Activated CD4-positive, alpha-beta T cell treated with anti-CD3 and anti-CD28 coated beads for 36 hours (primary cell): ENCODE measurements around the gene HAT1. TPM values are rescaled to one million over a fixed set of nuclear protein-coding genes. Genes with fewer than 3 reads are reported as not detected.

Source experiments
- ATAC-seq: fragments of 200-7000 bp; cut with Tn5 transposase; one replicate; pipeline ENCODE4 v1.10.0; 2021; ENCODE audit warnings: mild to moderate bottlenecking, moderate library complexity
- CTCF ChIA-PET: fragments of 350-600 bp; sonication (Branson Sonifier 250); formaldehyde crosslinking; loops from one replicate; lab custom pipeline; 2021; ENCODE audit warnings: antibody characterized with exemption; lab: Charles Lee
- POLR2A ChIA-PET: fragments of 350-600 bp; sonication (Branson Sonifier 250); formaldehyde crosslinking; loops from one replicate; lab custom pipeline; 2021; ENCODE audit warnings: antibody characterized with exemption, inconsistent platforms; lab: Charles Lee
- DNase-seq: peaks from one replicate; pipeline ENCODE4 v3.0.0-alpha.2; 2020
- H3K27ac Mint-ChIP-seq: one replicate; pipeline ENCODE4 v1.8.0; 2021; ENCODE audit warnings: mixed read lengths
- H3K27me3 Mint-ChIP-seq: one replicate; pipeline ENCODE4 v1.8.0; 2021; ENCODE audit warnings: mixed read lengths
- H3K36me3 Mint-ChIP-seq: one replicate; pipeline ENCODE4 v1.8.0; 2021; ENCODE audit warnings: low read depth, mixed read lengths
- H3K4me1 Mint-ChIP-seq: one replicate; pipeline ENCODE4 v1.8.0; 2021; ENCODE audit warnings: mixed read lengths
- H3K4me3 Mint-ChIP-seq: one replicate; pipeline ENCODE4 v1.8.0; 2021; ENCODE audit warnings: mild to moderate bottlenecking, moderate library complexity, mixed read lengths
- H3K9me3 Mint-ChIP-seq: one replicate; pipeline ENCODE4 v1.8.0; 2021; ENCODE audit warnings: low read depth, mixed read lengths
- intact Hi-C, 2 experiments: fragments of 100-400 bp; cut with DNase I in 1 of 2; cut with micrococcal nuclease in 1 of 2; formaldehyde crosslinking; loops; one replicate each; pipeline versions ENCODE4 v1.14.2 to v1.15.1; 2022 to 2024; cut with DNase I, micrococcal nuclease
- total RNA-seq, 2 experiments: library from RNA; stranded (reverse); gene quantifications; one replicate each; pipeline ENCODE4 v1.2.3, GENCODE V29; 2021

HAT1 gene, protein sequence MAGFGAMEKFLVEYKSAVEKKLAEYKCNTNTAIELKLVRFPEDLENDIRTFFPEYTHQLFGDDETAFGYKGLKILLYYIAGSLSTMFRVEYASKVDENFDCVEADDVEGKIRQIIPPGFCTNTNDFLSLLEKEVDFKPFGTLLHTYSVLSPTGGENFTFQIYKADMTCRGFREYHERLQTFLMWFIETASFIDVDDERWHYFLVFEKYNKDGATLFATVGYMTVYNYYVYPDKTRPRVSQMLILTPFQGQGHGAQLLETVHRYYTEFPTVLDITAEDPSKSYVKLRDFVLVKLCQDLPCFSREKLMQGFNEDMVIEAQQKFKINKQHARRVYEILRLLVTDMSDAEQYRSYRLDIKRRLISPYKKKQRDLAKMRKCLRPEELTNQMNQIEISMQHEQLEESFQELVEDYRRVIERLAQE
- total RNA-seq: 10 to 100 TPM; 88.5 to 92.6 TPM

DNA sequence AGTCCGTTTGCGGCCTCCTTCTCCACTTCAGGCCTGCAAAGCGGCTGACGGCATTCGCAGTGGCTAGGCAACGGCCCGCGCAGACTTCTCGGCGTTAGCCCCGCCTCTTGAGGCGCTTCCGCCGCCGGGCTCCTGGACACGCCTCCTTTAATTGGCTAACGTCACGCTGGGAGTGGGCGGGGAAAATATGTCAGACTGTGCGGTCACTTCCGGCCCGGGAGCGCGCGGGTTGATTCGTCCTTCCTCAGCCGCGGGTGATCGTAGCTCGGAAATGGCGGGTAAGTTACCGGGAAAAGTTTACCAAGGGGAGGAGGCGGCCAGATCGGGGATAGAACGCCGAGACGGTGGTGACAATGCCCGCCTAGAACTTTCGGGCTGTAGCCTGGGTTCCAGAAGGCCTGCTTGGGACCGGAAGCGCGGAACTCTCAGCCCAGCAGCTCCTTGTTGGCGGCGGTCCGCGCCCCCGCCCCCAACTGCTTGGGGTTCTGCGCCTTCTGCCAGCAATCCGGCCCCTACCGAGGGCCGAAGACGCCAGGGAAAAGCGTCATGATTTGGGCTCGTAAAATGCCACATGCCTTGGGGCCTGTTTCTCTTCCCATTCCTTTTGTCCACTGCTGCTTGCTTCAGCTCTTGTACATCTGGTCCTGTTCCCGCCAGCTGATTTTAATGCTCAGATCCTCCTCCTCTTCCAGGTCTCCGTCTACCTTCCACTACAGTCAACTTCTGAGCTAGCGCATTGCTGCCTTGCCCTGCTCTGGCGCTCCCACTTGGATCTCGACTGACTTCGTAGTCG, at the start of gene HAT1:
Gene HAT1, plus strand, starts transcription at position 232 of the 793 bp plus-strand sequence. Its CDS starts 40 bp downstream, at position 272.
- H3K4me3 Mint-ChIP-seq: peak within 1 kb of the TSS; percentile 94
- H3K9me3 Mint-ChIP-seq: no peaks in the 10 kb centered on the region
- no peaks in the 10 kb centered on the region for H3K27me3 Mint-ChIP-seq
- intact Hi-C loops: loop anchor here (1.0 to 10.0 kb wide), 9 partner anchors 28 to 993 kb away; partner anchors contain the start of genes METAP1D (in 2 of the 2), SLC25A12 (in 2 of the 2), DCAF17 (in 1 of the 2) and DLX2 (in 1 of the 2)
- CTCF ChIA-PET: interaction anchor here (0.6 to 1.7 kb wide), 9 partner anchors 9 to 691 kb away, joined by 3 to 5 read pairs (median 3); partner anchors contain the start of genes DLX2 and SLC25A12
- peaks cover 38% of the 10 kb centered on the region for H3K4me1 Mint-ChIP-seq
- H3K27ac Mint-ChIP-seq: peak within 1 kb of the TSS; percentile 98
- peaks cover 20% of the 10 kb centered on the region for H3K36me3 Mint-ChIP-seq
- peak; percentile 99 for DNase-seq
- ATAC-seq: peak; percentile 96
- POLR2A ChIA-PET: interaction anchor here (0.6 to 1.3 kb wide), 5 partner anchors 28 to 708 kb away, joined by 3 to 9 read pairs (median 5); partner anchors contain the start of genes DYNC1I2 and SLC25A12

DNA sequence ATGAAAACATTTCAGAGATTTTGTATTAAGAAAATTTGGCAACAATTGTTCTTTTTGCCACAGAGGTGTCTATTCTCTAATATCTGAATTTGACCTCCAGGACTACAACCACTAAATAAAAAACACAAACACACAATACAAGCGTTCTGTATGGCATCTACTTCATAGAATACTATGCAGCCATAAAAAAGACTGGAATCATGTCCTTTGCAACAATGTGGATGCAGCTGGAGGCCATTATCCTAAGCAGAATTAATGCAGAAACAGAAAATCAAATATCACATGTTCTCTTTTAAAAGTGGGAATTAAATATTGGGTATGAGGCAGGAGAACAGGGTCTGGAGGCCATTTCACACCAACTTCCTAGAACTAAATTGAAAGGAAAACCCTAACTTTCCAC, 47.7 kb upstream of the HAT1 start:
- H3K27me3 Mint-ChIP-seq: no peaks in the 10 kb centered on the region
- DNase-seq (no peak), ATAC-seq (no peak)
- peaks cover 20% of the 10 kb centered on the region for H3K4me1 Mint-ChIP-seq
- ChIA-PET CTCF (no interaction called here), POLR2A (no interaction called here)
- no peak overlapping the region for H3K4me3 Mint-ChIP-seq
- no peak overlapping the region for H3K27ac Mint-ChIP-seq
- H3K36me3 Mint-ChIP-seq: peaks cover 29% of the 10 kb centered on the region
- peaks cover 3% of the 10 kb centered on the region for H3K9me3 Mint-ChIP-seq
- intact Hi-C loops: no loop called here

DNA sequence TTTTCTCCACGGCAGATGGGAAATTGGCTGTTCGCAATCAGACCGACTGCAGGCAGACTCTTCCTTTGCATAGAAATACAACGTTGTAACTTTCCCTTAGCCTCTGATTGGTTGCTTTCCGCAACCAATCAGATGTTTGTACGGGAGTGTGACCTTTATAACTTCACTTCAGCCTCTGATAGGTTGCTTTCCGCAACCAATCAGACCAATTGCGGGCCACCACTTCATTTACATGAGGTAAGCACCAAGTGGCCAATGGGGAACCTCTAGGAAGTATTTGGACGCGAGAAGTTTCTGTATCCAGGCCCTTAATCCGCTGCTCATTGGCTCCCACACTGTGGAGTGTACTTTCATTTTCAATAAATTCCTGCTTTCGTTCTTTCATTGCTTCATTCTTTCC, 47.3 kb upstream of the HAT1 start:
- Mint-ChIP-seq H3K9me3 (peaks cover 3% of the 10 kb centered on the region), H3K4me1 (peaks cover 24% of the 10 kb centered on the region), H3K36me3 (peaks cover 31% of the 10 kb centered on the region), H3K27ac (no peak overlapping the region), H3K4me3 (no peak overlapping the region), H3K27me3 (no peaks in the 10 kb centered on the region)
- ATAC-seq (no peak), DNase-seq (no peak)
- ChIA-PET CTCF (no interaction called here), POLR2A (no interaction called here)
- intact Hi-C loops: no loop called here

DNA sequence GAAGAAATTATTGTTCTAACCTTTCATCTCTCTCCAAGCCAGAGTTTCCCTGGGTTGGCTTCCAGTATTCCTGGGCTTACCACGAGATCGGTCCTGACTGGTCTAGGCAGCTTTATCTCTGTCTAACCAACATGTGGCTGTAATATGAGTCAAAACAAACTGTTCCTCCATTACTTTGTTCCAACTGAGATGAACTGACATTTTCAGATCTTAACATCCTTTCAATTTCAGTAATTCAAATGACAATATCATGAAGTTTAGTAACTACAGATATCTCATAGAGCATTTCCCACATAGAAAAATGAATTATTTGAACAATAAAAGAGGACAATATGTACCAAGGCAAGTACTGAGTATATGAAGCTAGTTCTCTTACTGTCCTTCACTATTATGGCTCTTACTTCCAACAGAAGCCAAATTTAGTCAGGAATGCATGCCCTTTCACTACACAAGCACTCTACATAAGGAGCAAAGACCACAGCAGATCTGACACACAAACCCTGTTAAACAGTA, 43.7 kb upstream of the HAT1 start:
- H3K4me1 Mint-ChIP-seq: peaks cover 37% of the 10 kb centered on the region
- DNase-seq (peak; percentile 29), ATAC-seq (peak; percentile 48)
- ChIA-PET CTCF (no interaction called here), POLR2A (no interaction called here)
- intact Hi-C loops: no loop called here
- H3K27ac Mint-ChIP-seq: no peak overlapping the region
- peaks cover 3% of the 10 kb centered on the region for H3K9me3 Mint-ChIP-seq
- H3K36me3 Mint-ChIP-seq: peaks cover 23% of the 10 kb centered on the region
- no peaks in the 10 kb centered on the region for H3K27me3 Mint-ChIP-seq
- H3K4me3 Mint-ChIP-seq: no peak overlapping the region

DNA sequence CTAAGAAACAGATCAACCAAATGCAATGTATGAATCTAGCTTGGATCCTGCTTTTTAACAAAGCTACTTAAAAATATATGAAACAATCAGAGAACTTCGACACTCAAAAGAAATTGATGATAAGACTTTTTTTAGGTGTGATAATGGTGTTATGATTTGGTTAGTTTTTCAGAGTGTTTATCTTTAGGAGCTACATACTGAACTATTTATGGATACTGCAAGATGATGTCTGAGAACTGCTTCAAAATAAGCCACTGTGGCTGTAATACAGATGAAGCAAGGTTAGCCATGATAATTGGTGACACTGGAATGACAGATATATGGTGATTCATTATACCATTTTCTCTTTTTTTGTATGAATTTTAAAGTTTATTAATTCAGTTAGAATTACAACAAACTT, 42.4 kb upstream of the HAT1 start:
- no peaks in the 10 kb centered on the region for H3K27me3 Mint-ChIP-seq
- peaks cover 39% of the 10 kb centered on the region for H3K4me1 Mint-ChIP-seq
- no peak overlapping the region for H3K4me3 Mint-ChIP-seq
- peaks cover 3% of the 10 kb centered on the region for H3K9me3 Mint-ChIP-seq
- intact Hi-C loops: no loop called here
- POLR2A ChIA-PET: no interaction called here
- no peak overlapping the region for H3K27ac Mint-ChIP-seq
- DNase-seq (no peak), ATAC-seq (no peak)
- CTCF ChIA-PET: interaction anchor here (0.8 kb wide), 1 partner anchor 222 kb away, joined by 3 read pairs; no protein-coding TSS in a partner anchor
- H3K36me3 Mint-ChIP-seq: peaks cover 17% of the 10 kb centered on the region

DNA sequence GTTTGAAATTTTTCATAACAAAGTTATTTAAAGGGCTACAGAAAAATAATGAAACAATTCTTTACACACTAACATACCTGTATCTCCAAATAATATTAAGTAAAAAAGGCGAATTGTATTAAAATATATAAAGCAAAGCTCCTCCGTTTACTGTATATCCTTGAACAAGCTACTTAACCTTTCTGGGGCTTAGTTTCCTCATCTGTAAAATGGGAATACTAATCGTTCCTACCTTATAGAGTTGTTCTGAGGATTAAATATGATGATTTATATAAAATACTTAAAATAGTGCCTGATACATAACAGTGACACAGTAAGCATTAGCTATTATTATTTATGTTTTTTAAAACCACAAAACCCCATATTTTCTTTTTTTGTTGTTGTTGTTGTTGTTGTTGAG, 41.5 kb upstream of the HAT1 start:
- H3K9me3 Mint-ChIP-seq: no peaks in the 10 kb centered on the region
- DNase-seq (no peak), ATAC-seq (no peak)
- intact Hi-C loops: no loop called here
- no peaks in the 10 kb centered on the region for H3K27me3 Mint-ChIP-seq
- no peak overlapping the region for H3K27ac Mint-ChIP-seq
- peaks cover 12% of the 10 kb centered on the region for H3K36me3 Mint-ChIP-seq
- CTCF ChIA-PET: interaction anchor here (0.6 kb wide), 1 partner anchor 256 kb away, joined by 3 read pairs; no protein-coding TSS in a partner anchor
- H3K4me1 Mint-ChIP-seq: peaks cover 40% of the 10 kb centered on the region
- POLR2A ChIA-PET: no interaction called here
- H3K4me3 Mint-ChIP-seq: no peak overlapping the region

DNA sequence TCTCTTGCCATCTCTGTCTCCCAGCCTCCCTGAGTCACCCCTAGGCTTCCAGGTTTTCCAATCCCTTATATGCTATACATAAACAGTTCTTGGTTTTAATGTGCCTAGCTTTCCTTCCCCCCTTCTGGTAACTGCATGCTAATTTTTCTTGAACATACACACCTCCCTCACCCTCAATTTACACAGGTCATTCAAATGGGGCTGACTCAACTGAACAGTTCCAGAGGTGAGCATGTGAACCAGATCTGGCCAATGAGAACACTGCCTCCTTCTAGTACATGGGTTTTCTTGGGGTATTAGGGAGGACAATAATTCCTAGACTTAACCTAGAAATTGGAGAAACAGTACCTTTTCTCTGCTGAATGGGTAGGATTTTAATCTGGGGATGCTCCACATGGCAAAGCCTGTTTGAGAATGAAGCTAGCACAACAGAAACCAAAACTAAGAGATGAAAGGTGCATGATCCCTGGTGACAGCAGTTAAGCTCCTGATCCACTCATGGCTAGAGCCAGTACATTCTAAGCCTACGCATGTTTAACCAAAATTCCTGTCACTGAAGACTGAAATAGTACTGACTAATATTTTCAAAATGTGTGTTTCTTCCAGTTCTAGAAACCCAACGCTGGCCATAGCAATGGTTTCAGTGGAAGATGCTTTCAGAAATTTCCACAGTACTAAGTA, 40.0 kb upstream of the HAT1 start:
- Mint-ChIP-seq H3K27me3 (no peaks in the 10 kb centered on the region), H3K36me3 (peaks cover 13% of the 10 kb centered on the region), H3K9me3 (no peaks in the 10 kb centered on the region), H3K27ac (peak overlapping the region; percentile 45), H3K4me3 (no peak overlapping the region), H3K4me1 (peaks cover 39% of the 10 kb centered on the region)
- DNase-seq (peak; percentile 10), ATAC-seq (peak; percentile 83)
- POLR2A ChIA-PET: interaction anchor here (0.7 kb wide), 1 partner anchor 24 kb away, joined by 3 read pairs; no protein-coding TSS in a partner anchor
- CTCF ChIA-PET: interaction anchor here (0.8 to 1.1 kb wide), 4 partner anchors 10 to 245 kb away, joined by 3 to 4 read pairs (median 4); partner anchors contain the start of gene DLX2
- intact Hi-C loops: no loop called here

DNA sequence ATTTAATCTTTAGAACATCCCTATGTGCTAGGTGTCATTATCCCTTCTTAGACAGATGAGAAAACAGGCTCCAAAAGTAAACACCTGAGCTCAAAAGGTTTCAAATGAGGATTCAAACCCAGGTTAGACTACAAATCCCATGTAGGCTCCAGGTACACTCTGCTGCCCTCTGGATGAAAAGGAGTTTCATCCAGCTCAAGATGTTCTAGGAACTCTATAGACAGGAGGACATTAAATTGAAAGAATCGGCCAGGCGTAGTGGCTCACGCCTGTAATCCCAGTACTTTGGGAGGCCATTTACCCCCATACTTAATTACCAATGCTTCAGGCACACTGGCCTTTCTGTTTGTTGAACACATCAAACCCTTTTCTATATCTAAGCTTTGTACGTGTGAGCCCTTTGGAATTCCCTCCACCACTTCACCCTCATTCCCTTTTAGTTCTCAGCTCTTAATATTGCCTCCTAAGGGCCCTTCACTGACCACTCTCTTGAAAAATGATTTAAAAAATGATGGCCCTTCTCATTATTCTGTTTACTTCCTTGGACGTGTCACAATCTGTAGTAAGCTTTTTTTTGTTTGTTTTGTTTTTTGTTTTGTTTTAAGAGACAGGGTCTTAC, 38.9 kb upstream of the HAT1 start:
- Mint-ChIP-seq H3K27me3 (no peaks in the 10 kb centered on the region), H3K9me3 (no peaks in the 10 kb centered on the region), H3K27ac (no peak overlapping the region), H3K36me3 (peaks cover 19% of the 10 kb centered on the region), H3K4me3 (no peak overlapping the region), H3K4me1 (peaks cover 38% of the 10 kb centered on the region)
- ChIA-PET POLR2A (no interaction called here), CTCF (interaction anchor here (0.6 to 1.1 kb wide), 3 partner anchors 9 to 220 kb away, joined by 3 to 4 read pairs (median 3); partner anchors contain the start of gene DLX2)
- no peak for ATAC-seq
- intact Hi-C loops: no loop called here
- no peak for DNase-seq

DNA sequence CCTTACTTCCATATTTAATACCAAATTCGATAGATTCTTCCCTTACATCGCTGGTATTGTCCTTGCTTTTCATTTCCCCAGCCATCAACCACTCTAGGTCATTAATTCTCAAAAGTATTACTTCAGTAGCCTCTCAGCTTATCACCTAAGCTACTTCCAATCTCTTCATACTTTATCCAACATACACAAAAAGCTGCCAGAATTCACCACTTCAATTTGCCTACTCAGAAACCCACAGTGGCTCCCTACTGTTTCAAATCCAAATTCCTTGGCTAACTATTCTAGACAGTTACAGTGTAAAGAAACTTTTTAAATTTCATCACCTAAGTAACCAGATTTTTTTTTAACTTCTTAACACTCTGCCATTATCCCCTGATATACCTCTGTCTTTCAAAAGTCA, 32.9 kb upstream of the HAT1 start:
- Mint-ChIP-seq H3K4me1 (peaks cover 33% of the 10 kb centered on the region), H3K9me3 (no peaks in the 10 kb centered on the region), H3K27ac (no peak overlapping the region), H3K36me3 (peaks cover 34% of the 10 kb centered on the region), H3K4me3 (no peak overlapping the region), H3K27me3 (no peaks in the 10 kb centered on the region)
- ChIA-PET POLR2A (no interaction called here), CTCF (interaction anchor here (1.2 kb wide), 1 partner anchor 24 kb away, joined by 3 read pairs; no protein-coding TSS in a partner anchor)
- DNase-seq (no peak), ATAC-seq (no peak)
- intact Hi-C loops: no loop called here

DNA sequence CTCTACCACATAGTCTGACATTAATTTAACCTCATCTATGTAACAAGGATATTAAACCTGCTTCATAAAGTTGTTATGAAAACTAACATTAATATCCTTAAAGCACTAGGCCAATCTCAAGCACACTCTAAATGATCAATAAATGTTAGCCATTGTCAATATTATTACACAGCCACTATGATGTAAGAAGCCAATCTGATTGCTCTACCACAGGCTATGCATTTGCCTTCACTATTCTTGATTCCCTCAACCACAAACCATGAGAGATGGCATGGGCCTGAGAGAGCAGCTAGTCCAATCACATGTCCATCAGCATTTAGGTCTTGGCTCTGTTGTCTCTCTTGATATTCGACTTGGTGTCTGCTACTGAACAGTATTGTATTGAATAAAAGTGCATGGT, 32.5 kb upstream of the HAT1 start:
- Mint-ChIP-seq H3K36me3 (peaks cover 34% of the 10 kb centered on the region), H3K4me3 (no peak overlapping the region), H3K9me3 (no peaks in the 10 kb centered on the region), H3K4me1 (peaks cover 38% of the 10 kb centered on the region), H3K27me3 (no peaks in the 10 kb centered on the region), H3K27ac (no peak overlapping the region)
- intact Hi-C loops: no loop called here
- ATAC-seq: no peak
- CTCF ChIA-PET: no interaction called here
- no peak for DNase-seq
- POLR2A ChIA-PET: no interaction called here
